Measurements from ENCODE around the gene SMIM11.

Gene SMIM11

DNA sequence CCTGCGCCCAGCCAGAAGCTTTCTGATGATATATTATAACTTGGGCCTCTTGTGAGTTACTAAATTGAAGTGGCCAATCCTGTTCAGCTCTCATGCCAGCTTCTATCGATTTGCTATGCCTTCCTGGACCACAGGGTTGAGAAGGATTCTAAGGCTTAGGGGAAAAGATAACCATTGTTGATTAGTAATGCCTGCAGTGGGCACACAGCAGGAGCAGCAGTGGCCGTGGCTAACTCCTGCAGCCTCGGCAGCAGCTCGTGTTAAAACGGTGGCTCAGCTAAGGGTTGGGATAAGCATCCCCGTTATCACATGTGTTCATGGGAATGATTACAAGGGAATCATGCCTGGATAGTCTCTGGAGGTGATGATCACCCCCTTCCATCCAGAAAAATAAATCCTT is 32.0 kb upstream of the SMIM11 start:
- Histone ChIP-seq H3K36me3 (ENCODE audit: control insufficient read depth, low read depth, low read length) (no peaks in the 10 kb centered on the region), H3K27ac (ENCODE audit: low read length) (no peak overlapping the region), H3K4me1 (ENCODE audit: control insufficient read depth, low read depth, low read length) (no peaks in the 10 kb centered on the region), H3K4me3 (ENCODE audit: low read length) (no peak overlapping the region), H3K27me3 (ENCODE audit: control insufficient read depth, insufficient read depth, low read length) (no peaks in the 10 kb centered on the region), H3K9me3 (ENCODE audit: control insufficient read depth, low read depth, low read length) (no peaks in the 10 kb centered on the region), H3K9ac (ENCODE audit: low read length) (no peak overlapping the region)

DNA sequence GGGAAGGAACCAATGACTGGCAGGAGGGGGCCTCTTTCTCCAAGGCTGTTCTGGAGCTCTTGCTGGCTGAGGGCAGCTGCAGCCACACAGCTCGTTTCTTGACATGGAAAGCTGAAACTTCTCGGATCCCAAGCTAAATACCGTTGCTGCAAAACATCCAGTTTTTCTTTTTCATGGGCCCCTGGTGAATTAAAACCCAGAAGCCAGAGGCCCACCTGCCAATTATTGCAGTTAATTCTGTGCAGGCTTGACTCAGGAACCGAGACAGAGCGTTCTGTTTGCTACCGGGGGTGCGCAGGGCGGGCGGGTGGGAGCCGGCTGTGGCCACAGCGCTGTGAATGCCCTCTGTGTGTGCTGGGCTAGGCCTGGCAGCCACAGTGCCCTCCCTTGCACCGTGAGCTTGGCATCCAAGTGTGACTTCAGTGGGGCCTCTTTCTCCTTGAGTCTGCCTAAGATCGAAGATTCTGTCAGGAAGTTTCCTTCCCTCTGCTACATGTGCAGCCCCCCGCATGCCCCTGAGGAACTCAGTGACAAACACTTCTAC is 31.4 kb upstream of the SMIM11 start:
- no peaks in the 10 kb centered on the region for H3K36me3 ChIP-seq (ENCODE audit: control insufficient read depth, low read depth, low read length)
- no peaks in the 10 kb centered on the region for H3K9me3 ChIP-seq (ENCODE audit: control insufficient read depth, low read depth, low read length)
- no peaks in the 10 kb centered on the region for H3K27me3 ChIP-seq (ENCODE audit: control insufficient read depth, insufficient read depth, low read length)
- H3K4me3 ChIP-seq (ENCODE audit: low read length) = no peak overlapping the region
- no peak overlapping the region for H3K9ac ChIP-seq (ENCODE audit: low read length)
- H3K4me1 ChIP-seq (ENCODE audit: control insufficient read depth, low read depth, low read length) = no peaks in the 10 kb centered on the region
- H3K27ac ChIP-seq (ENCODE audit: low read length) = no peak overlapping the region

DNA sequence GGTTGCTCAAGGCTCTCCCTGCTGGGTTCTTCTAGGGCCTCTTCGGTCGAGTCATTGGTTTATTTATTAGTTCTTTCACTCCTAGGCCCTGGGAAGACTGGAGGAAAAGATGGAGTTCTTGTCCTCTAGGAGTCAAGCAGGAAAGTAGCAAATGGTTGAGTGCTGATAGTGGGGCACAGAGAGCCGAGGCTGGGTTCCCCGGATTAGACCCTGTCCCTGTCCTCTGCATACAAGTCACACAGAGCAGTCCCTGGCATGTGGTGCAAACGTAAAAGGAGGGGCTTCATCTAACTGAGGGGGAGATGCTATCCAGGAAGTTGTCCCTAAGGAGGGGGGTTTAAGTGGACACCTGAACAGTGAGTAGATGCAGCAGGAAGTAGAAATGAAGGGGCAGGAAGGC is 30.7 kb upstream of the SMIM11 start:
- no peaks in the 10 kb centered on the region for H3K9me3 ChIP-seq (ENCODE audit: control insufficient read depth, low read depth, low read length)
- H3K4me1 ChIP-seq (ENCODE audit: control insufficient read depth, low read depth, low read length) = no peaks in the 10 kb centered on the region
- no peaks in the 10 kb centered on the region for H3K36me3 ChIP-seq (ENCODE audit: control insufficient read depth, low read depth, low read length)
- H3K27me3 ChIP-seq (ENCODE audit: control insufficient read depth, insufficient read depth, low read length) = no peaks in the 10 kb centered on the region
- H3K9ac ChIP-seq (ENCODE audit: low read length) = no peak overlapping the region
- no peak overlapping the region for H3K4me3 ChIP-seq (ENCODE audit: low read length)
- H3K27ac ChIP-seq (ENCODE audit: low read length) = no peak overlapping the region

DNA sequence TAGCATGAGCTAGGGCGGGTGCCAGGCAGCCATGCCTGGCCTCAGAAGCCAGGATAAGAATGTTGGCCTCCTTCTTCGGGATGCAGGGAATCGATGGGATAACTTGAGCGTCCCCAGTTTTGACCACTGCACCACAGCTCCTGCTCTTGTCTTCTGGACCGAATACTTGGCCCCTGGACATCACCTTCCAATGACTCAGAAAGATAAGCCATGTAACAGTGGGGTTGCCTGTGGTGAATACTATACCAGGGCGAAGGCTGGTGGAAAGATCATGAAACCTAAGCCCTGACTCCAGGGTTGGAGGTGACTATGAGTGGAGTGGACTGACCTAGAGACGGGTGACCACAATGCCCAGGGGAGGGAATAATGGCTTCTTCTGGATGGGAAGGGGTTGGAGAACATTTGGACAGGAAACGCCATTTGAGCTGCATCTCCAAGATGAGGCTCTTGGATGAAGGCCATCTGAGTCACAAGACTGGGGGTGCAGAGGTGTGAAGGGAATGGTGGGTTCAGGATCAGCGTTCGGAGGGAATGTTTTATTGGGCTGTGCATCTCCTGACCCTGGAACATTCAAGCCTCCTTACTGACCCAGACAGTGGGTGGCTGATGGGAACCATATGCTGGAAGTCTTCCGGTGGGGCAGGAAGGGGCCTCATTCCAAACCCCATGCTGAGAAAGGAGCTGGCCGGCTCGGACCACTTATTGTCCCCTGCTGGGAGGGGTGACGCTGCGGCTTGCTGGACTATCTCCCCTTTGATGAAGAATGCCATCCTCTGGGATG is 30.0 kb upstream of the SMIM11 start:
- Histone ChIP-seq H3K9ac (ENCODE audit: low read length) (no peak overlapping the region), H3K4me1 (ENCODE audit: control insufficient read depth, low read depth, low read length) (no peaks in the 10 kb centered on the region), H3K36me3 (ENCODE audit: control insufficient read depth, low read depth, low read length) (no peaks in the 10 kb centered on the region), H3K27me3 (ENCODE audit: control insufficient read depth, insufficient read depth, low read length) (no peaks in the 10 kb centered on the region), H3K27ac (ENCODE audit: low read length) (no peak overlapping the region), H3K4me3 (ENCODE audit: low read length) (no peak overlapping the region), H3K9me3 (ENCODE audit: control insufficient read depth, low read depth, low read length) (no peaks in the 10 kb centered on the region)

DNA sequence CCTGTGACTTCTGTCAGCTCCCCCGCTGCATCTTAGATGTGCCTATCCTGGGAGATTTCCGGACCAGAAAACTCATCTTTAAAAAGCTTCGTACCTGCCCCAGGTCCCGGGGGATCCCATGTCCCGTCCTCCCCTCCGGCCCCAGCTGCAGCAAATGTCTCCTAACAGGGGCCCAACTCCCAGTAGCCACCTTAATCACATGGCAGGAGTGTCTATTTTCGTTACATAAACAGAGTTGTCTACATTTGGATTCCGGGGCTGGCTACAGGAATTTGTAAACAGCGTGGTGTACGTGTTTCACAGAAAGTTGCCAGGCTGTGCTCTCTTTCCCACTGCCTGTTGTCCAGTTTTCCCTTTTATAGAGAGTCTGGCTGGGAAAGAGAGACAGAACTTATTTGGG is 29.4 kb upstream of the SMIM11 start:
- no peaks in the 10 kb centered on the region for H3K27me3 ChIP-seq (ENCODE audit: control insufficient read depth, insufficient read depth, low read length)
- H3K9me3 ChIP-seq (ENCODE audit: control insufficient read depth, low read depth, low read length) = no peaks in the 10 kb centered on the region
- no peak overlapping the region for H3K27ac ChIP-seq (ENCODE audit: low read length)
- no peak overlapping the region for H3K4me3 ChIP-seq (ENCODE audit: low read length)
- H3K36me3 ChIP-seq (ENCODE audit: control insufficient read depth, low read depth, low read length) = no peaks in the 10 kb centered on the region
- no peaks in the 10 kb centered on the region for H3K4me1 ChIP-seq (ENCODE audit: control insufficient read depth, low read depth, low read length)
- H3K9ac ChIP-seq (ENCODE audit: low read length) = no peak overlapping the region

DNA sequence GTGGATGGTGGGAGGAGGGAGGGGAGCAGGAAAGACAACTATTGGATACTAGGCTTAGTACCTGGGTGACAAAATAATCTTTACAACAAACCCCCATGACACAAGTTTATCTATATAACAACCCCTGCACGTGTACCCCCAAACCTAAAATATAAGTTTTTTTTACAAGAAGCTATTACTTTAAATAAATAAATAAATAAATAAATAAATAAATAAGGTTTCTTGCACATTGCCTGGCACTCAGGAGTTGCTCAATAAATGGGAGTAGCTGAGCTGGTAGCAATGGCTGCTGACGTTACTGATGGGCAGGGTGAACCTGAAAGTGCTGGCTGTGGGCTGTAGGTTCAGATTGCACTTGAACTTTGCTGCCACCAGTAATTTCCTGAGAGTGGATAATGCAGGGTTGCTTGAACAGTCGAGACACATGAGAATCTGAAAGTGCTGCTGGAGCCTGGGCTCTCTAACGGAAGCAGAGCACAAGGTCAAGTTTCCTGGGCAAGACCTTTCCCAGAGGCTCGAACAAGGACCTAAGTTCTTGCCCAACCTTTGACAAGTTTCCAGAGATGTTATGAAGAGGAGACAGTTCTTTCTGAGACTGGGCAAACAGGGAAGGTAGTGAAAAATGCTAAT is 26.3 kb upstream of the SMIM11 start:
- Histone ChIP-seq H3K4me3 (ENCODE audit: low read length) (no peak overlapping the region), H3K4me1 (ENCODE audit: control insufficient read depth, low read depth, low read length) (peaks cover 11% of the 10 kb centered on the region), H3K9me3 (ENCODE audit: control insufficient read depth, low read depth, low read length) (no peaks in the 10 kb centered on the region), H3K27ac (ENCODE audit: low read length) (no peak overlapping the region), H3K27me3 (ENCODE audit: control insufficient read depth, insufficient read depth, low read length) (no peaks in the 10 kb centered on the region), H3K9ac (ENCODE audit: low read length) (no peak overlapping the region), H3K36me3 (ENCODE audit: control insufficient read depth, low read depth, low read length) (no peaks in the 10 kb centered on the region)

DNA sequence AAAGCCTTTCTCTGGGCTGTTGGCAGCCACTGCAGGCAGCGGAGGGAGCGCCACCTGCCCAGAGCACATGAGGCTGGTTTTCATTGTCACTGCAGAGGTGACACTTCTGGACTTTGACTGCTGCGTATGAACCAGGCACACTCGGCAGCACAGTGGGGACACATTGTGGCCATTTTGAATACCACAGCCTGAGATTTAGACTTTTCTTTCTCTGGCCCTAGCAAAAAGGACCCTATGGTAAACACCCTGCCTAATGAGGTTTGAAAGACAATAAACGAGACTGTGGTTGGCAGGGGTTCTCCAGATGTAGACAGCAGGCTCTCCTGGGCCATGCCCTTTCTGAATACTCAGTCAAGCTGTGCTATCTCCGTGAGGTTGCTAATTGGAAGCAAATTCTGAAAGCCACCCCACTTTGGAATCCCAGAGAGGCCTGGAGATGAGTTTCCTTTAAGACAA is 23.5 kb upstream of the SMIM11 start:
- Histone ChIP-seq H3K9ac (ENCODE audit: low read length) (no peak overlapping the region), H3K27ac (ENCODE audit: low read length) (no peak overlapping the region), H3K36me3 (ENCODE audit: control insufficient read depth, low read depth, low read length) (no peaks in the 10 kb centered on the region), H3K9me3 (ENCODE audit: control insufficient read depth, low read depth, low read length) (no peaks in the 10 kb centered on the region), H3K4me1 (ENCODE audit: control insufficient read depth, low read depth, low read length) (peaks cover 11% of the 10 kb centered on the region), H3K4me3 (ENCODE audit: low read length) (no peak overlapping the region), H3K27me3 (ENCODE audit: control insufficient read depth, insufficient read depth, low read length) (no peaks in the 10 kb centered on the region)

DNA sequence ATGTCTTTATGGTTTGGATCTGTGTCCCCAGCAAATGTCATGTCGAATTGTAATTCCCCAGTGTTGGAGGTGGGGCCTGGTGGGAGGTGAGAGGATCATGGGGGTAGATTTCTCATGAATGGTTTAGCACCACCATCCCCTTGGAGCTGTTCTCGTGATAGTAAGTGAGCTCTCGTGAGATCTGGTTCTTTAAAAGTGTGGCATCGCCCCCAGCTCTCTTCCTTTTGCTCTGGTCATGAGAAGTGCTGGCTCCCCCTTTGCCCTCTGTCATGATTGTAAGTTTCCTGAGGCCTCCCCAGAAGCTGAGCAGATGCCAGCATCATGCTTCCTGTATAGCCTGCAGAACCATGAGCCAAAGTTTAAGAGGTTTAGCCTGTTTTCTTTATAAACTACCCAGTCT is 22.8 kb upstream of the SMIM11 start:
- no peaks in the 10 kb centered on the region for H3K27me3 ChIP-seq (ENCODE audit: control insufficient read depth, insufficient read depth, low read length)
- no peak overlapping the region for H3K4me3 ChIP-seq (ENCODE audit: low read length)
- H3K9me3 ChIP-seq (ENCODE audit: control insufficient read depth, low read depth, low read length) = no peaks in the 10 kb centered on the region

DNA sequence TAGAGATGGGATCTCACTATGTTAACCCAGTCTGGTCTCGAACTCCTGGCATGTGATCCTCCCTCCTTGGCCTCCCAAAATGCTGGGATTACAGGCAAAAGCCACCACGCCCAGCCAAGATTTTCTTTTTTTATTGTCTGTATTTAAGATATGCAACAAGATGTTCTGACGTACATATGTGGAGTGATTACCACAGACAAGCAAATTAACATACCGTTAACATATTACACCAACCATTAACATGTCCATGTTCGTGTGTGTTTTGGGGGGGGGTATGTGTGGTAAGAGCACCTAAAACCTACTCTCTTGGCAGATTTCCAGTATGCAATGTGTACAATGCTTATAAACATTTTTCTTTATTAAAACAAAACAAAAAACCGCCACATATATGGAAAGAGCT is 22.1 kb upstream of the SMIM11 start:
- H3K27ac ChIP-seq (ENCODE audit: low read length) = no peak overlapping the region
- H3K4me3 ChIP-seq (ENCODE audit: low read length) = no peak overlapping the region
- H3K36me3 ChIP-seq (ENCODE audit: control insufficient read depth, low read depth, low read length) = no peaks in the 10 kb centered on the region
- no peak overlapping the region for H3K9ac ChIP-seq (ENCODE audit: low read length)
- H3K27me3 ChIP-seq (ENCODE audit: control insufficient read depth, insufficient read depth, low read length) = no peaks in the 10 kb centered on the region
- peaks cover 11% of the 10 kb centered on the region for H3K4me1 ChIP-seq (ENCODE audit: control insufficient read depth, low read depth, low read length)
- no peaks in the 10 kb centered on the region for H3K9me3 ChIP-seq (ENCODE audit: control insufficient read depth, low read depth, low read length)

More for the DNA sequence above, 22.8 kb upstream of the SMIM11 start:
- Histone ChIP-seq H3K27ac (ENCODE audit: low read length) (no peak overlapping the region), H3K36me3 (ENCODE audit: control insufficient read depth, low read depth, low read length) (no peaks in the 10 kb centered on the region), H3K4me1 (ENCODE audit: control insufficient read depth, low read depth, low read length) (peaks cover 11% of the 10 kb centered on the region), H3K9ac (ENCODE audit: low read length) (no peak overlapping the region)

DNA sequence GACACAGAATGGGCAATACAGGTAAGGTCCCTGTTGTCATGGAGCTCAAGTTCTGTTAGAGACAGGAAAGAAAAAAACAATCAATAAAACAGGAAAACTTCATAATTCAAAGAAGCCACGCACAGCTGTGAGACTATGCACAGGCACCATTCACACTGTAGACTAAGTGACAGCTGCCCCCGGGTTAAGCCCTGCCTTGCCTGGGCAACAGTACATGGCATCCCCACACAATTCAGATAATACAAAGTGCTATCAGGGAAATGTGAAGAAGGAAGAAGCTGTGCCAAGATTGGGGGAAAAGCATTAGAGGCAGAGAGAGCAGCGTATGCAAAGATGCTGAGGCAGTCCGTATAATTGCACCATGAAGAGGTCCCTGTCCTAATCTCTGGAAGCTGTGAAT is 20.5 kb upstream of the SMIM11 start:
- Histone ChIP-seq H3K27ac (ENCODE audit: low read length) (no peak overlapping the region), H3K4me3 (ENCODE audit: low read length) (no peak overlapping the region), H3K9ac (ENCODE audit: low read length) (no peak overlapping the region), H3K27me3 (ENCODE audit: control insufficient read depth, insufficient read depth, low read length) (no peaks in the 10 kb centered on the region), H3K4me1 (ENCODE audit: control insufficient read depth, low read depth, low read length) (peaks cover 11% of the 10 kb centered on the region), H3K36me3 (ENCODE audit: control insufficient read depth, low read depth, low read length) (no peaks in the 10 kb centered on the region), H3K9me3 (ENCODE audit: control insufficient read depth, low read depth, low read length) (no peaks in the 10 kb centered on the region)

DNA sequence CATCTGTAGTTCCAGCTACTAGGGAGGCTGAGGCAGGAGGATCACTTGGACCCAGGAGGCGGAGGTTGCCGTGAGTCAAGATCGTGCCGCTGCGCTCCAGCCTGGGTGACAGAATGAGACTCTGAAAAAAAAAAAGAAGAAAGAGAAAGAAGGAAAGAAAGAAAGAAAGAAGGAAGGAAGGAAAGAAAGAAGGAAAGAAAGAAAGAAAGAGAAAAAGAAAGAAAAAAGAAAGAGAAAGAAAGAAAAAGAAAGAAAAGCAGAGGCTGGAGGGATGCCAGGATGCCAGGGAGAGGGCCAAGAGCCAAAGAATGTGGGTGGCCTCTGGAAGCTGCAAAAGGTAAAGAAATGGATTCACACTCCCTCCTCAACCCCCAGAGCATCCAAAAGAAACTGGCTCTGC is 19.7 kb upstream of the SMIM11 start:
- Histone ChIP-seq H3K36me3 (ENCODE audit: control insufficient read depth, low read depth, low read length) (no peaks in the 10 kb centered on the region), H3K9ac (ENCODE audit: low read length) (no peak overlapping the region), H3K4me3 (ENCODE audit: low read length) (no peak overlapping the region), H3K4me1 (ENCODE audit: control insufficient read depth, low read depth, low read length) (peaks cover 11% of the 10 kb centered on the region), H3K9me3 (ENCODE audit: control insufficient read depth, low read depth, low read length) (no peaks in the 10 kb centered on the region), H3K27ac (ENCODE audit: low read length) (no peak overlapping the region), H3K27me3 (ENCODE audit: control insufficient read depth, insufficient read depth, low read length) (no peaks in the 10 kb centered on the region)

DNA sequence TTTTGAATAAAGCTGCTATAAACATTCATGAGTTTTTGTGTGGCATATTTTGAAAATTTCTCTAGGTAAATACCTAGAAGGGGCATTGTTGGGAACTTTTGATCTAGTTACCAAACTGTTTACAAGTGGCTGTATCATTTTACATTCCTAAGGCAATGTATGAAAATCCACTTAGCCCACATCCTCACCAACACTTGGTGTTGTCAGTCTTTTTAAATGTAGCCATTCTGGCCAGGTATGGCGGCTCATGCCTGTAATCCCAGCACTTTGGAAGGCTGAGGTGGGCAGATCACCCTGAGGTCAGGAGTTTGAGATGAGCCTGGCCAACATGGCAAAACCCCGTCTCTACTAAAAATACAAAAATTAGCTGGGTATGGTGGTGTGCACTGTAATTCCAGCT is 17.4 kb upstream of the SMIM11 start:
- H3K4me1 ChIP-seq (ENCODE audit: control insufficient read depth, low read depth, low read length) = peaks cover 3% of the 10 kb centered on the region
- no peak overlapping the region for H3K9ac ChIP-seq (ENCODE audit: low read length)
- no peaks in the 10 kb centered on the region for H3K27me3 ChIP-seq (ENCODE audit: control insufficient read depth, insufficient read depth, low read length)
- H3K36me3 ChIP-seq (ENCODE audit: control insufficient read depth, low read depth, low read length) = no peaks in the 10 kb centered on the region
- no peaks in the 10 kb centered on the region for H3K9me3 ChIP-seq (ENCODE audit: control insufficient read depth, low read depth, low read length)
- H3K27ac ChIP-seq (ENCODE audit: low read length) = no peak overlapping the region
- H3K4me3 ChIP-seq (ENCODE audit: low read length) = no peak overlapping the region

All from iPS-18a (cell line).